Activated CD8-positive, alpha-beta memory T cell treated with anti-CD3 and anti-CD28 coated beads, Interleukin-2, amount 10 ng/mL, durations not matched to agents 7 days and 5 days (primary cell): Measurements from ENCODE around the gene FARP1. TPM values are rescaled to one million over a fixed set of nuclear protein-coding genes. Genes with fewer than 3 reads are reported as not detected.

Experiments
- ATAC-seq: fragments of 150-1000 bp; cut with Tn5 transposase; one replicate; pipeline ENCODE4 v1.10.0; 2021; ENCODE audit warnings: moderate library complexity
- CTCF ChIA-PET: fragments of 350-600 bp; sonication (Branson Sonifier 250); formaldehyde crosslinking; loops from one replicate; lab custom pipeline; 2021; ENCODE audit warnings: antibody characterized with exemption; lab: Charles Lee
- DNase-seq: peaks from one replicate; pipeline ENCODE4 v3.0.0-alpha.2; 2020
- H3K27ac Mint-ChIP-seq: one replicate; pipeline ENCODE4 v1.8.0; 2021; ENCODE audit warnings: mild to moderate bottlenecking, mixed read lengths
- H3K27me3 Mint-ChIP-seq: one replicate; pipeline ENCODE4 v1.8.0; 2021; ENCODE audit warnings: mixed read lengths
- H3K36me3 Mint-ChIP-seq: one replicate; pipeline ENCODE4 v1.8.0; 2021; ENCODE audit warnings: mild to moderate bottlenecking, mixed read lengths
- H3K4me1 Mint-ChIP-seq: one replicate; pipeline ENCODE4 v1.8.0; 2021; ENCODE audit warnings: mixed read lengths
- H3K4me3 Mint-ChIP-seq: one replicate; pipeline ENCODE4 v1.8.0; 2021; ENCODE audit warnings: mild to moderate bottlenecking, moderate library complexity, mixed read lengths
- H3K9me3 Mint-ChIP-seq: one replicate; pipeline ENCODE4 v1.8.0; 2022; ENCODE audit warnings: low read depth, mixed read lengths
- total RNA-seq, 2 experiments: library from RNA; stranded (reverse); gene quantifications; one replicate each; pipeline ENCODE4 v1.2.3, GENCODE V29; 2021

Gene FARP1, protein sequence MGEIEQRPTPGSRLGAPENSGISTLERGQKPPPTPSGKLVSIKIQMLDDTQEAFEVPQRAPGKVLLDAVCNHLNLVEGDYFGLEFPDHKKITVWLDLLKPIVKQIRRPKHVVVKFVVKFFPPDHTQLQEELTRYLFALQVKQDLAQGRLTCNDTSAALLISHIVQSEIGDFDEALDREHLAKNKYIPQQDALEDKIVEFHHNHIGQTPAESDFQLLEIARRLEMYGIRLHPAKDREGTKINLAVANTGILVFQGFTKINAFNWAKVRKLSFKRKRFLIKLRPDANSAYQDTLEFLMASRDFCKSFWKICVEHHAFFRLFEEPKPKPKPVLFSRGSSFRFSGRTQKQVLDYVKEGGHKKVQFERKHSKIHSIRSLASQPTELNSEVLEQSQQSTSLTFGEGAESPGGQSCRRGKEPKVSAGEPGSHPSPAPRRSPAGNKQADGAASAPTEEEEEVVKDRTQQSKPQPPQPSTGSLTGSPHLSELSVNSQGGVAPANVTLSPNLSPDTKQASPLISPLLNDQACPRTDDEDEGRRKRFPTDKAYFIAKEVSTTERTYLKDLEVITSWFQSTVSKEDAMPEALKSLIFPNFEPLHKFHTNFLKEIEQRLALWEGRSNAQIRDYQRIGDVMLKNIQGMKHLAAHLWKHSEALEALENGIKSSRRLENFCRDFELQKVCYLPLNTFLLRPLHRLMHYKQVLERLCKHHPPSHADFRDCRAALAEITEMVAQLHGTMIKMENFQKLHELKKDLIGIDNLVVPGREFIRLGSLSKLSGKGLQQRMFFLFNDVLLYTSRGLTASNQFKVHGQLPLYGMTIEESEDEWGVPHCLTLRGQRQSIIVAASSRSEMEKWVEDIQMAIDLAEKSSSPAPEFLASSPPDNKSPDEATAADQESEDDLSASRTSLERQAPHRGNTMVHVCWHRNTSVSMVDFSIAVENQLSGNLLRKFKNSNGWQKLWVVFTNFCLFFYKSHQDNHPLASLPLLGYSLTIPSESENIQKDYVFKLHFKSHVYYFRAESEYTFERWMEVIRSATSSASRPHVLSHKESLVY
- total RNA-seq, result under 1 TPM; 0.44 to 0.87 TPM

GRCh38 chr13:98142380-98143156, at the start of gene FARP1:
TSS of gene FARP1 (plus strand) at chr13:98143094. CDS start at chr13:98213243, 70,149 bp downstream.
- Mint-ChIP-seq H3K4me1 (peaks cover 15% of the 10 kb centered on the region), H3K36me3 (no peaks in the 10 kb centered on the region), H3K9me3 (no peaks in the 10 kb centered on the region), H3K27me3 (peaks cover 60% of the 10 kb centered on the region), H3K4me3 (peak within 1 kb of the TSS; percentile 64), H3K27ac (no peak within 1 kb of the TSS)
- peak; percentile 57 for DNase-seq
- peak; percentile 89 for ATAC-seq
- CTCF ChIA-PET, result no interaction called here

- ATAC-seq (no peak), DNase-seq (no peak)
- Mint-ChIP-seq H3K9me3 (no peaks in the 10 kb centered on the region), H3K4me3 (no peak overlapping the region), H3K36me3 (no peaks in the 10 kb centered on the region), H3K27ac (no peak overlapping the region), H3K27me3 (no peaks in the 10 kb centered on the region), H3K4me1 (no peaks in the 10 kb centered on the region)
- CTCF ChIA-PET, result no interaction called here
Measured at GRCh38 chr13:98094678-98095266, 48.1 kb upstream of the FARP1 start.

DNA sequence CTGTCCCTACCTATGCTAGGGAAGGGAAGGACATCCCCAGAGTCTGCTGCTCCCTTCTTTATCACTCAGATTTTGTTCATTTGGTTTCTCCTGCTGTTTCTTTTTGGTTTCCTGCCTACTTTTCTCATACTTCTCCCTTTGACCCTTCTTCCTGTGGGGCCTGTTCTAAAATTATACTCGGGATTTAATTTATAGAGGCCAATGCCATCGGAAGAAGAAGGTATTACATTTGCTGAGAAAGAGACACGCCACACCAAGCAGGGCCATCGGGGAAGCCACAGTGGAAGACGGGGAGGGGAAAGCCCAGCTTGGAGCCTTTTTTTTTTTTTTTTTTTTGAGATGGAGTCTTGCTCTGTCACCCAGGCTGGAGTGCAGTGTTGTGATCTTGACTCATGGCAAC, 46.8 kb upstream of the FARP1 start:
- ATAC-seq (no peak), DNase-seq (no peak)
- no peak overlapping the region for H3K27ac Mint-ChIP-seq
- CTCF ChIA-PET, result interaction anchor here (0.6 kb wide), 1 partner anchor 171 kb away, joined by 3 read pairs; no protein-coding TSS in a partner anchor
- no peaks in the 10 kb centered on the region for H3K4me1 Mint-ChIP-seq
- H3K36me3 Mint-ChIP-seq, result no peaks in the 10 kb centered on the region
- no peaks in the 10 kb centered on the region for H3K27me3 Mint-ChIP-seq
- no peak overlapping the region for H3K4me3 Mint-ChIP-seq
- no peaks in the 10 kb centered on the region for H3K9me3 Mint-ChIP-seq

DNA sequence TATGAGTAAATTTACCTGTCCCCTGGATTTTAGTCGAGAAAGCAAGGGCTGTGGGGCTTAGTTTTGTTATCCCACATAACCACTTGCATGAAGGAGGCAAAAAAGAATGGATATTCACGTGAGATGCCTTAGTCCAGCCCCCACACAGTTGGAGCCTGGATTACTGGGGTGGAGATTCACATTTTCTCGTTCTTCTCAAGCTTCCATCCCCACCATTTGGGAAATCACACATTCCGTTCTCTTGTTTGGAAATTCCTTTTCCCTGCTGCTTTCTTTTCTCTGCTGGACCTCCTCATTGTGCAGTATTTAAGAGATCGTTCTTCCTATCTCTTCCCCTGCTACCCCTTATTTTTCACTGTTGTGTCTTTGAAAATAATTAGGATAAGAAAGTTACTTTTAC, 45.1 kb upstream of the FARP1 start:
- DNase-seq (no peak), ATAC-seq (no peak)
- H3K36me3 Mint-ChIP-seq, result no peaks in the 10 kb centered on the region
- no peak overlapping the region for H3K27ac Mint-ChIP-seq
- no peaks in the 10 kb centered on the region for H3K4me1 Mint-ChIP-seq
- H3K9me3 Mint-ChIP-seq, result no peaks in the 10 kb centered on the region
- CTCF ChIA-PET, result no interaction called here
- H3K27me3 Mint-ChIP-seq, result no peaks in the 10 kb centered on the region
- H3K4me3 Mint-ChIP-seq, result no peak overlapping the region

GRCh38 chr13:98098516-98098915, 44.4 kb upstream of the FARP1 start:
- Mint-ChIP-seq H3K27ac (no peak overlapping the region), H3K4me3 (no peak overlapping the region), H3K27me3 (no peaks in the 10 kb centered on the region), H3K36me3 (no peaks in the 10 kb centered on the region), H3K4me1 (no peaks in the 10 kb centered on the region), H3K9me3 (no peaks in the 10 kb centered on the region)
- ATAC-seq (no peak), DNase-seq (no peak)
- CTCF ChIA-PET, result no interaction called here

- no peak overlapping the region for H3K4me3 Mint-ChIP-seq
- ATAC-seq, result no peak
- DNase-seq, result no peak
Measured at GRCh38 chr13:98099627-98100026, 43.3 kb upstream of the FARP1 start.

GRCh38 chr13:98100481-98100880, 42.4 kb upstream of the FARP1 start:
- no peak overlapping the region for H3K4me3 Mint-ChIP-seq
- ATAC-seq (no peak), DNase-seq (no peak)
- H3K4me1 Mint-ChIP-seq, result no peaks in the 10 kb centered on the region
- CTCF ChIA-PET, result no interaction called here
- no peaks in the 10 kb centered on the region for H3K27me3 Mint-ChIP-seq
- H3K9me3 Mint-ChIP-seq, result no peaks in the 10 kb centered on the region
- H3K27ac Mint-ChIP-seq, result no peak overlapping the region
- H3K36me3 Mint-ChIP-seq, result no peaks in the 10 kb centered on the region

More at GRCh38 chr13:98099627-98100026, 43.3 kb upstream of the FARP1 start:
- CTCF ChIA-PET, result no interaction called here
- no peaks in the 10 kb centered on the region for H3K36me3 Mint-ChIP-seq
- H3K9me3 Mint-ChIP-seq, result no peaks in the 10 kb centered on the region
- no peak overlapping the region for H3K27ac Mint-ChIP-seq
- H3K27me3 Mint-ChIP-seq, result no peaks in the 10 kb centered on the region
- H3K4me1 Mint-ChIP-seq, result no peaks in the 10 kb centered on the region

DNA sequence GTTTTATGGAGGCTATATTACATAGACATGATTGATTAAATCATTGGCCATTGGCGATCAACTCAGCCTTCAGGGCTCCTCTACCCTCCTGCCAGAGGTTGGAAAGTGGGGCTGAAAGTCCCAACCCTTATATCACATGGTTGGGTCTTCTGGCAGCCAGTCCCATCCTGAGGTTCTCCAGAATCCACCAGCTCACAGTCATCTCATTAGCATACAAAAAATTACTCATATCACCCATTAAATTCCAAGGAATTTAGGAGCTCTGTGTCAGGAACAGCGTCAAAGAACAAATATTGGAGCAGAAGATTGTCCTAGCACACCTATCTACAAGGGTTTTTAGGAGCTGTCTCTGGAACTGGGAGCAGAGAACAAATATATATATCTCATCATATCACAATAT, 39.4 kb upstream of the FARP1 start:
- CTCF ChIA-PET, result no interaction called here
- ATAC-seq, result no peak

GRCh38 chr13:98103942-98104880, 38.7 kb upstream of the FARP1 start:
- no peak for DNase-seq
- H3K36me3 Mint-ChIP-seq, result no peaks in the 10 kb centered on the region
- ATAC-seq, result no peak
- CTCF ChIA-PET, result no interaction called here
- no peaks in the 10 kb centered on the region for H3K4me1 Mint-ChIP-seq
- no peak overlapping the region for H3K27ac Mint-ChIP-seq
- H3K27me3 Mint-ChIP-seq, result no peaks in the 10 kb centered on the region
- H3K9me3 Mint-ChIP-seq, result no peaks in the 10 kb centered on the region
- no peak overlapping the region for H3K4me3 Mint-ChIP-seq

More for the DNA sequence above, 39.4 kb upstream of the FARP1 start:
- no peaks in the 10 kb centered on the region for H3K9me3 Mint-ChIP-seq
- no peak for DNase-seq
- no peaks in the 10 kb centered on the region for H3K27me3 Mint-ChIP-seq
- no peaks in the 10 kb centered on the region for H3K36me3 Mint-ChIP-seq
- no peaks in the 10 kb centered on the region for H3K4me1 Mint-ChIP-seq
- no peak overlapping the region for H3K4me3 Mint-ChIP-seq
- H3K27ac Mint-ChIP-seq, result no peak overlapping the region

GRCh38 chr13:98105929-98106336, 37.0 kb upstream of the FARP1 start:
- H3K36me3 Mint-ChIP-seq, result no peaks in the 10 kb centered on the region
- no peak overlapping the region for H3K27ac Mint-ChIP-seq
- no peak for ATAC-seq
- H3K9me3 Mint-ChIP-seq, result no peaks in the 10 kb centered on the region
- CTCF ChIA-PET, result no interaction called here
- DNase-seq, result no peak
- H3K4me1 Mint-ChIP-seq, result no peaks in the 10 kb centered on the region
- no peaks in the 10 kb centered on the region for H3K27me3 Mint-ChIP-seq
- no peak overlapping the region for H3K4me3 Mint-ChIP-seq

- DNase-seq, result no peak
- no peaks in the 10 kb centered on the region for H3K36me3 Mint-ChIP-seq
- H3K4me1 Mint-ChIP-seq, result no peaks in the 10 kb centered on the region
- ATAC-seq, result no peak
- no peak overlapping the region for H3K4me3 Mint-ChIP-seq
- H3K27me3 Mint-ChIP-seq, result no peaks in the 10 kb centered on the region
- H3K9me3 Mint-ChIP-seq, result no peaks in the 10 kb centered on the region
- no peak overlapping the region for H3K27ac Mint-ChIP-seq
- CTCF ChIA-PET, result interaction anchor here (0.7 kb wide), 1 partner anchor 33 kb away, joined by 3 read pairs; no protein-coding TSS in a partner anchor
Measured at GRCh38 chr13:98108341-98108740, 34.6 kb upstream of the FARP1 start.
